Stimulated activated CD4-positive, alpha-beta T cell treated with anti-CD3 and anti-CD28 coated beads, Interleukin-1b, Interleukin-23, amount 100 ng/mL, for 4 hours (primary cell): Measurements from ENCODE around the gene ANXA11.
A peak's percentile ranks its signal among the peaks of the same experiment; 100 is the strongest.
"Not testable (repeated sequence)": the region's sequence is repeated elsewhere in the genome, so short reads cannot be mapped to it uniquely, and the experiment has no call there.

Experiments used
- DNase-seq, 2 donors: peaks; one replicate each; pipeline ENCODE4 v3.0.0-alpha.2; 2020; ENCODE audit warnings: low read depth in 2 of 2

ANXA11 gene

GRCh38 chr10:80145406-80146308 is 59.7 kb downstream of the ANXA11 start:
- not testable (repeated sequence) for DNase-seq

- DNase-seq, result peak in 1 of 2 donors; percentile 8
Observed at GRCh38 chr10:80144696-80145131, 60.6 kb downstream of the ANXA11 start.

DNA sequence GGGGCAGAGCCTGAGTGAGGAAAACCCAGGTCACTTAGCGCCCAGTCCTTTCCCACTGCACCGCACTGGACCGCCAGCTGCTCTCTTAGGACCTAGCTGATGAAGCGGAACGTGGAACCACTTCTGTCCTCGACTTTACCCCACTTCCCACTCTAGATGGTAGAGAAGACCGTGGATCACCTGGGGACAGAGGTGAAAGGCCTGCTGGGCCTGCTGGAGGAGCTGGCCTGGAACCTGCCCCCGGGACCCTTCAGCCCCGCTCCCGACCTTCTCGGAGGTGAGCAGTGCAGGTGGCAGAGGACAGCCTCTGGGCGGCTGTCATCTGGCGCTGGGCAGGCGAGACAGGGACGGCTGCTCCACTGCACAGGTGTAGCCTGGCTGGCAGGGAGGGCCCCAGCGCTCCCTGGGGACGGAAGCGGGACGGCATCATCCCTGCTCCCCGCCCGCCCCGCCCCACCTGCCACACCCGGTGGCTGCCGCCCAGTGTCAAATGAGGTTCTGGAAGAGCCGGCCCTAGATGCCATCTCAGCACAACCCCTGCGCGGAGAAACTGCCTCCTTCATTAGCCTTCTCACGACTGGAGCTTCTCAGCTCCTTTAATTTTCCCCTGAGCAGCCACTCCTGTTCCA is 61.2 kb downstream of the ANXA11 start:
- peak in 1 of 2 donors; percentile 16 for DNase-seq

DNA sequence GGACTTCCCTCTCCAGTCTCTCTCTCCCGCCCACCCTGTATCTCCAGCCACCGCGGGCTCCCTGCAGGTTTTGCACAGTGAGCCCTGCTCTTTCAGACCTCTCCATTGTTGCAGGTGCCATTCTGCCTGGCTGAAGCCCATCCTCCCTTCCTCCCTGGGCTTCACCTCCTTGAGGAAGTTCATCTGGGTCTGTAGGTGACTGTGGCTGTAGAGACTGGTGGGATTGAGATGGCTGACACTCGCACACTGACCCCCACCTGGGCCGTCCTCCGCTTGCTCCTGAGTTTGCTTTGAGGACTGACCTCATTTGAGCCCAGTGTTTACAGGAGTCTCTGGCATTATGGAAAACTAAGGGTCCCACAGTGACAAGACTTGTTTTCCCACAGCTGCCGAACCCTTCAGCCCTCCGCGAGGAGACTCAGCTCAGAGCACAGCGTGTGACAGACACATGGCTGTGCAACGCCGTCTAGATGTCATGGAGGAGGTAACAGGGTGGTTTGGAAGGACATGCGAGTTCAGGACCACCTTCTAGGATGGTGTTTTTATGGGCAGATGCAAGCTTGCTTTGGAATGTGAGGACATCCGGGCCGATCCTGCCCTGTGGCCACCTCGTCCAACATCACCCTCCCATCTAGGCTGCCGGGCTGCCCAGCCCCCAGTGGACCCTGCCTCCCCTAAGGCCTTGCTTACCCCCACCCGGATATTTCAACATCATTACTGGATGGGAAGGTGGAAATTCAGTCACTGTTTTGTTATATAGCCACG is 63.5 kb downstream of the ANXA11 start:
- no peak for DNase-seq

DNA sequence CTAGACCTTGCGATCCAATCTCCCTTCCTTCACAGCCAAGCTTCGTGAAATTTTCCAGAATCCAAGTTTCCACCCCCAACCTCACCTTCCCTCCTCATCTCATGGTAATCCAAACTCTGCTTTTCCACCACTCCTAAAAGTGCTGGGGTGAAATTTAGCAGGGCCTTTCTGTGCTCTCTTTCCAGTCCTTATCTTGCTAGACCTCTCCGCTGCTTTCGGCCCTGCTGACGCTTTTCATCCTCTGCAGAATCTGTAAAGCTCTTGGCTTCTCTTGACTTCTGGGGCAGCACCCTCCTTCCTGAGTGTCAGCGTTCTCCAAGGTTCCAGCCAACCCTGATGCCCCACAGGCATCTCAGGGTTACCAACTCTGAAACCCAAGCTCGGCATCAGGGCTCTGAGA is 65.1 kb downstream of the ANXA11 start:
- DNase-seq, result no peak

DNA sequence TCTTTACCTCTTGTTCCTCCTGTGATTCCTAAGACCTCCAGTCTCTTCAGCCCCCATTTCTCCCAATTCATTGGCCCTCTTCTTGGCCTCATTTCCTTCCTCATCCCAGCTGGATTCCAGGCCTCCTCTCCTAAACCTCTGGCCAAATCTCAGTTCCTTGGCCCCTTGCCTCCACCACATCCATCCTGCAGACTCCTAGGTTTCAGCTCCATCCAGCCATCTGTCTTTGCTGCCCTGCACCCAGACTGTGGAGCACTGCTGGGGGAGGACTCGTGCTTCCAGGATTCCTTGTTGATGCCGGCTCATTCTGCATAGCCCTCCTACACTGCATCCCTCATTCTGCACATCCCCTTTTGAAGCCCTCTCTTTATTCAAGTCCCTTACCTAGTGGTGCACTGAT is 66.1 kb downstream of the ANXA11 start:
- no peak for DNase-seq

GRCh38 chr10:80137920-80138319 is 67.4 kb downstream of the ANXA11 start:
- no peak for DNase-seq

DNA sequence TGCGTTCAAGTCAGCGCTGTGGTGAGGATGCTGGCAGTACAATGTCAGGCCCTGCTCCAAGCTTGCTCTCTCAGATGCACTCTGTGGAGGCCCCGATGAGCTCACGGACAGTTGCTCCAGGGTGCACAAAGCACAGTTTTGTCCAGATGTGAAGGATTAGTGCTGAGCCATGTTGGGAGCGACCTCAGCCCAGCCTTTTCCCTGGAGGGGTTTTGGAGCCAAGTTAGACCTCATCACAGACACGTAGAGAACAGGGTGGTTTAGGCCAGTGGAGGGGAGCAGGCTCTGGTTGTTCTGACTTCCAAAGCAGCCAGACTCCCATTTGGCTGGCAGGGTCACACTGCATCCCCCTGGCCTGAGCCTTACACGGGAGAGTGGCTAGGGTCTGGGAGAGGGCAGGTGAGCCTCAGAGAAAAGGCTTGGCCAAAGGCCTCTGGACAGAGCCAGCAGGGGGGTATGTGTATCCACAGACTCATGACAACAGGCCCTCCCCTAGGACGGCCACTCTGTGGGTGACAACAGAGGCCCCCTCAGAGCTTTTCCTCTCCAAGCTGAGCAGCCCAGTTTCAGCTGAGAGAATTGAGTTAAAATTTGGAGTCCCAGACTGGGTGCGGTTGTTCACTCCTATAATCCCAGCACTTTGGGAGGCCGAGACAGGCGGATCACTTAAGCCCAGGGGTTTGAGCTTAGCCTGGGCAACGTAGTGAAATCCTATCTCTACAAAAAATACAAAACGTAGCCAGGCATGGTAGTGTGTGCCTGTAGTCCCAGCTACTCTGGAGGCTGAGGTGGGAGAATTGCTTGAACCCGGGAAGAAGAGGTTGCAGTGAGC is 68.1 kb downstream of the ANXA11 start:
- no peak for DNase-seq

GRCh38 chr10:80136134-80136571 is 69.2 kb downstream of the ANXA11 start:
- DNase-seq, result no peak

DNA sequence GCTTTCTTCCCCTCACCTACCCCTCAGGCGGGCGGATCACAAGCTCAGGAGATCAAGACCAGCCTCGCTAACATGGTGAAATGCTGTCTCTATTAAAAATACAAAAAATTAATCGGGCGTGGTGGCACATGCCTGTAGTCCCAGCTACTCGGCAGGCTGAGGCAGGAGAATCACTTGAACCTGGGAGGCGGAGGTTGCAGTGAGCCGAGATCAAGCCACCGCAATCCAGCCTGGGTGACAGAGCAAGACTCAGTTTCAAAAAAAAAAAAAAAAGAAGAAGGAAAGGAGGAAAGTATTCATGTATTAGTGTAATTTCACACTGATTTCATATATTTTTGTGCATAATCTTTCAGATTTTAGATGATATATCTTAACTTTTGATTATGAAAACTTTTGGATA is 71.7 kb downstream of the ANXA11 start:
- DNase-seq, result not testable (repeated sequence)

- no peak for DNase-seq
Observed at GRCh38 chr10:80133206-80133605, 72.1 kb downstream of the ANXA11 start.

DNA sequence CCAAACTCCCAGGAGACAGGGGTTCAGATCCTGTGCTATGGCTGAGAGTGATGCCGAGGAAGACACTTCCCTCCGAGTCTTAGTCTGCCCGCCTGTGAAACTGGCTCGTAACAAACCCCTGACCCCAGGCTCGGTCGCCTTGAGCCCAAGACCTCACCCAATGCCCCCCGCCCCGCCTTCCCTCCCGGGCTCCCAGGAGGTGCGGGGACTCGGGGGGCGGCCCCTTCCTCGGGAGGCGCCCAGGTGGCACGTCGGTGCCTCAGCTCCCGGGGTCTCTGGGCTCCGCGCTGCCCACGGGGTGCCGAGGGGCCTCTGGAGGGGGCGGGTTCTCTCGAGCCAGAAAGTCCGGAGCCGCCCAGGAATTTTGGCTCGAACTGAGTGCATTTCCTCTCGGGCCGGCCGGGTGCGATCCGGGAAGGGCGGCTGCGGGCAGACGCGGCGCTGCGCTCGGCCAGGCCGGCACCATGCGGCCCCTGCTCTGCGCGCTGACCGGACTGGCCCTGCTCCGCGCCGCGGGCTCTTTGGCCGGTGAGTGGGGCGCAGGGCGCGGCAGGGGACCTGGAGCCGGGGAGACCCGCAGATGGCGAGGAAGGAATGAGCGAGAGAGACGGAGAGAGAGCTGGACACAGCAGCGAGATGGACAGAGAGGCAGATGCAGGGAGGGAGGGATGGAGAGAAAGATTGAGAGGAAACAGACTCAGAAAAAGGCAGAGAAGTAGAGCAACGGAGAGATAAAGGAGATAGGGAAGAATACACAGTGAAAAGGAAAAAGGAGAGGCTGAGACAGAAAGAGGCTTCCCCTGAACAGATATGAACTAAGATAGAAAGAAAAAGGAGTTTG is 72.8 kb downstream of the ANXA11 start, which contains the start of gene PLAC9:
Gene PLAC9, plus strand, starts transcription at position 432 of the 841 bp plus-strand sequence. Its CDS starts 33 bp downstream, at position 465.
- DNase-seq, result no peak

DNA sequence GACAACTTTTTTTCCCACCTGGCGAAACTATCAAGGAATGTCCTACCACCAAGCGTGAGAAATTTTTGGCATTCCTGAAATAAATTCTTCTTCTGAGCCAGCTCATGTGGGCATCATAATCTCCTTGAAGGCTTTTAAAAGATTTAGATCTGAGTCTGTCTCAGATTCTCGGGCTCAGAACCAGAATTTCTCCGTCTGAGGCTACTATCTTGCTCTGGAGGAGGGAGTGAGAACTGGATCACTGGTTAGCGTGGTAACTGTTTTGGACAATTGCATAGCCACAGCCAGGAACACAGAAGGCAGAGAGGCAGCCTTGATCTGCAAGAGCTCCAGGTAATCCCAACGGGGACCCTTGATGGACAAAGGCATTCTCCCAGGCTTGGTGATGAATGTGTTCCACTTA is 73.8 kb downstream of the ANXA11 start:
- DNase-seq, result no peak

DNA sequence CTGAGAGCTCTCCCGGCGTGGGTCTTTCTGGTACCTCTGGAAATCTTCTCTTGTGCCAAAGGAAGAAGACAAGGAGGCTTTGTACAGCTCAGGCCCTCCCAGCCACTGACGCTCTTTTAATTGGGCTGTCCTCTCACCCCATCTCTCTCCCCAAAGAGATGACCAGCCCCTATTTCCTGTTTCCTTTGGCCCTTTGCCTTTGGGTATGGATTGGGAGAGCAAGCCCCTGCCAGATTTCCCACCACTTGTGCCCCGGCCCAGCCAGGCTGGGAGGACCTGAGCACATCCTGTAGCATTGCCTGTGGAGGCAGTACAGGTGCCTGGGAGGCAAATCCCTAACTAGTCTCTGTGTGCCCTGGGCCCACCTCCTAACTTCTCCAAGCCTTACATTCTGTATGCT is 78.5 kb downstream of the ANXA11 start:
- no peak for DNase-seq

GRCh38 chr10:80122746-80123145 is 82.6 kb downstream of the ANXA11 start:
- no peak for DNase-seq

GRCh38 chr10:80122110-80122710 is 83.1 kb downstream of the ANXA11 start:
- no peak for DNase-seq

DNA sequence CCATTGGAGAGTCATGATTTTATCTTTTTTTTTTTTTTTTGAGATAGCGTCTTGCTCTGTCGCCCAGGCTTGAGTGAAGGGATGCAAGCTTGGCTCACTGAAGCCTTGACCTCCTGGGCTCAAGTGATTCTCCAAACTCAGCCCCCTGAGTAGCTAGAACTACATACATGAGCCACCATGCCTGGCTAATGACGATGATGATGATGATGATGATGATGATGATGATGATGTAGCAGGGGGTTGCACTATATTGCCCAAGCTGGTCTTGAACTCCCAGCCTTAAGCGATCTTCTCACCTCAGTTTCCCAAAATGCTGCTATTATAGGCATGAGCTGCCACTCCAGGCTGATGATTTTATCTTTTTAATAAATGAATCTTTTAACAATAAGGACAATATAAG is 86.7 kb downstream of the ANXA11 start:
- DNase-seq, result no peak

- DNase-seq, result no peak
Observed at GRCh38 chr10:80110986-80111385, 94.4 kb downstream of the ANXA11 start.

- no peak for DNase-seq
Observed at GRCh38 chr10:80108576-80109239, 96.6 kb downstream of the ANXA11 start.
